ENCODE measurements around the gene TLE7.

DNA sequence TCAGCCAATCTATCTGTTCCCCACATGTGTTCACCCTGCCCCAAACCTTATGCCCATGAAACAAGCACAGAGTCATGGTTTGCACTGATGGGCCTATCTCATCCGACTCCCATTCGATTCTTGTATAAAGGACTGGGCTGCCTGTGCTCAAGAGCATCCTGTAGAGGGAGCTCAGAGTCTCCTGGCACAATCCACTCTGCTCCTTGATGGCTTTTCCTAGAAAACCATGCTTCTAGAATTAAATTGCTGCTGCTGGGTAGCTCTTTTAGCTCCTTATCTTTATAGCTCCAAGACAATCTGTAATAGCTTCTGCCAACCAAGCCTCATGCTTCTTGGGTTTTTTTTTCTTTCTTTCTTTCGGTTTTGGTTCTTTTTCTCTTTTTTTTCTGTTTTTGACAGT, 37.6 kb upstream of the TLE7 start:
- TF ChIP-seq, protein P1, sequence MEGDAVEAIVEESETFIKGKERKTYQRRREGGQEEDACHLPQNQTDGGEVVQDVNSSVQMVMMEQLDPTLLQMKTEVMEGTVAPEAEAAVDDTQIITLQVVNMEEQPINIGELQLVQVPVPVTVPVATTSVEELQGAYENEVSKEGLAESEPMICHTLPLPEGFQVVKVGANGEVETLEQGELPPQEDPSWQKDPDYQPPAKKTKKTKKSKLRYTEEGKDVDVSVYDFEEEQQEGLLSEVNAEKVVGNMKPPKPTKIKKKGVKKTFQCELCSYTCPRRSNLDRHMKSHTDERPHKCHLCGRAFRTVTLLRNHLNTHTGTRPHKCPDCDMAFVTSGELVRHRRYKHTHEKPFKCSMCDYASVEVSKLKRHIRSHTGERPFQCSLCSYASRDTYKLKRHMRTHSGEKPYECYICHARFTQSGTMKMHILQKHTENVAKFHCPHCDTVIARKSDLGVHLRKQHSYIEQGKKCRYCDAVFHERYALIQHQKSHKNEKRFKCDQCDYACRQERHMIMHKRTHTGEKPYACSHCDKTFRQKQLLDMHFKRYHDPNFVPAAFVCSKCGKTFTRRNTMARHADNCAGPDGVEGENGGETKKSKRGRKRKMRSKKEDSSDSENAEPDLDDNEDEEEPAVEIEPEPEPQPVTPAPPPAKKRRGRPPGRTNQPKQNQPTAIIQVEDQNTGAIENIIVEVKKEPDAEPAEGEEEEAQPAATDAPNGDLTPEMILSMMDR (IDR thresholded peaks at IDR 0.05): no peak
- TF ChIP-seq POLR2A (IDR thresholded peaks at IDR 0.05): no peak

Data from lower leg skin (tissue), 3 donors.